ENCODE measurements around the gene NPEPL1.
"Not testable (repeated sequence)": the region's sequence is repeated elsewhere in the genome, so short reads cannot be mapped to it uniquely, and the experiment has no call there.

NPEPL1 gene

GRCh38 chr20:58743929-58744534, 51.4 kb downstream of the NPEPL1 start:
- DNase-seq, result no peak

DNA sequence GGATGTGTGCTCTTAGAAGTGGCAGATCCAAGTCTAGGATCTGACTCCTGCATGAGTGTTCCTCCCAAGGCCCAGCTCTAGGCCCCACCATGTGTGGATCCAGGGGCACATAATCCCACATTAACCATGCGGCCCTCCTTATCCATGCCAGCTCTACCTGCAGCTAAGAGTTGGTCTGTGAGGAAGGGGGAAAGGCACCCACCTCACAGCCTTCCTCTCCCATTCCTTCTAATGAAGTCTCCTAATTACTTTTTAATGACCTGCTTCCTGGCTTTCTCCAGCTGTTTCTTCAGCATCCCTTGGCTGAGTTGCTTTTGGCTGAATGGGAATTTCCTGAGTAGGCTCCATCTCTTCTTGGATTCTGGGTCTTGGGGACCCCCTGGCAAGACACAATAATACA, 52.2 kb downstream of the NPEPL1 start:
- DNase-seq, result no peak

DNA sequence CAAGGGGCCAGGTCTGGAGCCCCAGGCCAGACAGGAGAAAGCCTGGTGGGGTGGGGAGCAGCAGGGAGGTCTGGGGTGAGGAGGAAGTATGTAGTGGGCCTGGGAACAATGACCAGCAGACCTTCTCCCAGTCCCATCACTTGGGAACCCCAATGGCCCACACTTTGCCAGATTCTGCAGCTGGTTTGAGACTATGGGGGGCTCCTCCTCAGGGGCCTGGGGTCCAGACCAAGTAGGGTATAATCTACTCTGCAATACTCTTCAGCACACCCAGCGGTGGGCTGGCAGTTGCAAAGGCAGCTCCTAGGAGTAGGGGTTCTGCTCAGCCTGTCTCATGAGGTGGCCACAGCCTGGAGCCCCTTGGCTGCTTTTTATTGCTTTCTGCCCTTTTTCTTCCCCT, 52.8 kb downstream of the NPEPL1 start:
- DNase-seq, result no peak

DNA sequence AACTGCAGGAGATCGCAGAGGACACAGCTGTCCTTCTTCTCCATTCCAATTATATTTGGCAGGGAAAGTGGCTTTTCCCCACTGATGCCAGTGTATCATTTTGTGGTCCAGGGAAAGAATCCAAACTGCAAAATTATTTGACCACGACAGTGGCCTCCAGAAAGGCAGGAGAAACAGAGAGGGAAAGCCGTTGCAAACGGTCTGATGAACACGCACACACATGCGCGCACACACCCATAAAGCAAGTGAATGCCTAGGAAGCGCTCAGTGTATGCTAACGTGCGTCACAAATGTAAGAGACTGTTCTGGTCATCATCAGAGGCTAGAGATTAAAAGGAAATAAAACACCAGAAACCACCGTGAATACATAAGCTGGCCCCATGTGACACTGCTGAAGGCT, 54.0 kb downstream of the NPEPL1 start:
- no peak for DNase-seq

GRCh38 chr20:58747211-58747610, 54.6 kb downstream of the NPEPL1 start:
- no peak for DNase-seq

GRCh38 chr20:58748618-58749017, 56.0 kb downstream of the NPEPL1 start:
- no peak for DNase-seq

GRCh38 chr20:58749098-58749769, 56.6 kb downstream of the NPEPL1 start:
- DNase-seq, result no peak

- DNase-seq, result no peak
Measured at GRCh38 chr20:58749979-58750378, 57.4 kb downstream of the NPEPL1 start.

DNA sequence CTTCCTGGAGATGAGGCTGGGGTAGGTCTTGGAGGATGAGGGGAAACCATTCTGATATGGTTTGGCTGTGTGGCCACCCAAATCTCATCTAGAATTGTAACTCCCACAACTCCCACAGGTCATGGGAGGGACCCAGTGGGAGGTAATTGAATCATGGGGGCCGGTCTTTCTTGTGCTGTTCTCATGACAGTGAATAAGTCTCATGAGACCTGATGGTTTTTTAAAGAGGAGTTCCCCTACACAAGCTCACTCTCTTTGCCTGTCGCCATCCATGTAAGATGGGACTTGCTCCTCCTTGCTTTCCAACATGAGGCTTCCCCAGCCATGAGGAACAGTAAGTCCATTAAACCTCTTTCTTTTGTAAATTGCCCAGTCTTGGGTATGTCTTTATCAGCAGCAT, 58.1 kb downstream of the NPEPL1 start:
- DNase-seq, result not testable (repeated sequence)

DNA sequence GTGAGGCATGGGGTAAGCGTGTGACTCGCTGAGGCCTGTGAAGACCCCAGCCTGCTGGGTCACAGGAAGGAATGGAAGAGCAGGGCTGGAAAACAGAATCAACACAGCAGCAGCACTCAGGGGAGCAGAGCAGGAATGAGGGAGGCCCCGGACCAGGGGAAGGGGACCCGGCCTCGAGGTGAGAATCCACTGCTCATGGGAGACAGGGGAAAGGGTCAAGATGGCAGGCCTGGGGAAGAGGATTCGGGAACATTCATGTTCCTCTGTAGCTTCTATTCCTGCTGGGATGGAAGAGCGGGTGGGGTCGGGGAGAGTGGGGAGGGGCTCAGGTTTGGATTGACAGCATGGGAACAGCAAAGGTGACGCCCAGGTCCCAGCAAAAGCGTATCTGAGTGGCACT, 59.4 kb downstream of the NPEPL1 start:
- no peak for DNase-seq

GRCh38 chr20:58752565-58752964, 60.0 kb downstream of the NPEPL1 start:
- no peak for DNase-seq

DNA sequence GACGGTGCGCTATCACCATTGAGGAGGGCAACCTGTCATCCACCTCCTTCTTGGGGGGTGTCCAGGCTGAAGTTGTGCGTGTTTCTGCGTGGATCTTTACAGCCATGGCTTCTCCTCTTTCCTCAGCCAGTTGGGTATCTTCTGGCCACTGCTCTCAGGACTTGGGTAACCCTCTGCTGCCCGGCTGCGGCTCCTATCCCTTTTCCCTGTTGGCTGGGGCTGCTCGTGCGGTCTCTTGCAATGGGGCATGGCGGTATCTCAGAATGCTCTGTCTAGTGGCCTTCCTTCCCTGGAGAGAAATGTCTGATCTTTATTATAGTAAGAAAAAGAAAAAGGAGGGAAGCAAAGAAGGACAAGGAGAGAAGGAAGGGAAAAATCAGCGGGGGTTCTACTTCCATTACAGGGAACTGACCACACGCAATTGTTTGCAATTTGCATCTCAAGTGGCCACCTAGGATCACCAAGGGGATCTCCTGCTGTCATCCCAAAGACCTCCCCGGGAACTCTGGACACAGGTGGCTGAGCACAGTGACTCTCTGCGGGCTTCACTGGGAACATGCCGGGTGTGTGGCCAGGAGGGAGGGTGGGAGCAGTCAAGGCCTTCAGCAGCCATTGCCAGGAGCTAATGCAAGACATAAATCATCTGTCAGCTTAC, 60.8 kb downstream of the NPEPL1 start:
- no peak for DNase-seq

GRCh38 chr20:58753922-58754551, 61.4 kb downstream of the NPEPL1 start:
- DNase-seq, result no peak

GRCh38 chr20:58754584-58754983, 62.0 kb downstream of the NPEPL1 start:
- DNase-seq, result no peak

- no peak for DNase-seq
Measured at GRCh38 chr20:58755062-58755697, 62.6 kb downstream of the NPEPL1 start.

DNA sequence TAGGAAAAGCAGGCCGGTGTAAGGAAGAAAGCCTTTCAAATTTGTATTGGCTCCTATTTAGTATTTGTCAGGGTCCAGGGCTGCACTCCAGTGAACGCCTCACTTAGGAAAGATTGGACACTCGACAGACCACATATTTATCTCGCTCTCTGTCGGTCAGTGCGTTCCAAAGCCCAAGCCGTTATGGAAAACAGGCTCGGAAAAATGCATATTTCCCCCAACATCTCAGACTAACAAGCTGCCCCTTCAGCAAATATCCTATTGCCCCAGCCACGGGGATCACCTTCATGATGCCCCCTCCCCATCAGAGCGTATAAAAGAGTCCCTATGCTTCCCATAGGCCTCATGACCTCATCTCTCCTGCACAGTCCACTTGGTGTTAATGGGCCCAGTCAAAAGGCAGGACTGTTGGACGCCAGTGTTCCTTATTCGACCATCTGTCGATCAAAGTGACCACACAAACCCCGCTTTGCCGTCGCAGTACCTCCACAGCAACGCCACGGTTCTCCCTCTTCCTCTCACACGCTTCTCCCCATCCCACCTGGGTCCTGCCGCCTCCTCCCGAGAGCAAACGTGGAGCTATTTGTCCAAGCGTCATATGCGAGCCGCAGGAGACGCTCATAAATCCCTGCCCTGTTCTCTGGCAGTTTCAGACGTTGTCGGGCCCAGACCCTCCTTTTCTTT, 63.3 kb downstream of the NPEPL1 start:
- DNase-seq, result no peak

DNA sequence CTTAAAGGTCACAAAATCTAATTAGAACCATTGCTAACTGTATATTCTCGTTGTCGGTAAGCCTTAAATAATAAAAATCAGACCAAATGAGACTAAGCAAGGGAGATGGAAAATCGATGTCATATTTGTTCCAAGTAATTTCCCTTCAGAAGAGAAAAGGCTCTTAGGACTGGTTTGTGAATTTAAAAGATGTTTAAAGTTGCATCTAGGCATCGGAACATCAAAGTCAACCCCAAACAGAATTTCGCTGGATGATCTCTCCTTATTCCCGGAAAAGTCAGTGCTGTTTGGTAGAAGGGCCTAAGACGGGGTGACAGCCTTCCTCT, 63.8 kb downstream of the NPEPL1 start:
- DNase-seq, result no peak

DNA sequence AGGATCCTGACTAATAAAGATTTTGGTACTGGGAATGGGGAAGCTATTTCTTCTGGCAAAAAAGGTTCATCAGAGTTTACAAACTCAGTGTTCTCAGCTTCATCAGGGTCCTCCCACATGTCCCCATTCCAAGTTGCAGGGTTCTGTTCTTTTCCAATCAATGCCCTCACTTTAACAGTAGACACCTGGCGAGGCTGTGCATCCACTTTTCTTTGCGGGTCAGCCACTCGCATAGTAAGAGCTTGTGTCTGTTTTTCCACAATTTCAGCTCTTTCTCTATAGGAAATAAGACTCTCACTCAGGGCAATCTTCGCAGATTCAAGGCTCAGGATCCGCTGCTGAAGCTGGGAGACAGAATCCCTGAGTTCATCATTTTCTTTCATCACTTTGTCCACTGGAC, 65.0 kb downstream of the NPEPL1 start:
- not testable (repeated sequence) for DNase-seq

DNA sequence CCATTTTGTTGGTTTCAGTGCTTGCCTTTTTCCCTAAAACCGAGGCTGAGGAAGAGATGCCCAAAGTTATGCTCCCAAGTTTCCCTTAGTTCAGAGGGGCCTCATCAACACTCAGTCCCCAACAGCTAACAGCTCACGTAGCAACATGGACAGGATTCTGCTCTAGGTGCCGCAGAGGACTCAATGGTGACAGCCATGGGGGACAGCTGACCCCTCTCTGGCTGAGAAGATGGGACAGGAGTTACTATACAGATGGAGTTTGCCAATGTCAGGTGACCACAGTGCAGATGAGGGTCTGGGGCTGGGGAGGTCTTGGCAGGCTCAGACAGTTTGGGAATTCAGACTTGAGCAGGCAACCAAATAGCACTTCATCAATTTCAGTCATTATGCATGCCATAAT, 67.3 kb downstream of the NPEPL1 start:
- no peak for DNase-seq

DNA sequence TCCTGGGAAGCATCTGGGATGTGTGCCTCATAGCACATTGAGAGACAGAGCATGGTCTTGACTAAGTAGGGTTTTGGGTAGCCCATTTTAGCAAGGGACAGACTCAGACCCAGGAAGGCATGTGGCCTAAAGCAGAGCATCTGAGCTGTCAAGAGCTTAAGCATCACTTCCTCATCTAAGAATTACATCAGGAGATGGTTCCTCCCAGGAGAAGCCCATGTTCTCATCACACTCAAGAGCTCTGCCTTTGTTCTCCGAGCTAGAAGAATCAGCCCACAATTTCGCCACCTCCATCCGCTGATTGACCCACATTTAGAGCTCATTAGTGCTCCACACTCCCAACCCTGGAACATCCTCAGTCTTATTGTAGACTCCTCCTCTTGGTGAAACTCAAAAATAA, 68.3 kb downstream of the NPEPL1 start:
- no peak for DNase-seq

GRCh38 chr20:58762120-58762519, 69.5 kb downstream of the NPEPL1 start:
- DNase-seq, result no peak

- DNase-seq, result no peak
Measured at GRCh38 chr20:58763076-58763475, 70.5 kb downstream of the NPEPL1 start.

Measured in fibroblast of skin of abdomen (primary cell).